HG02678 (cell line): Measurements from ENCODE around the gene SFSWAP.
"Not testable (repeated sequence)": the region's sequence is repeated elsewhere in the genome, so short reads cannot be mapped to it uniquely, and the experiment has no call there.

Experiments
- ATAC-seq: cut with Tn5 transposase; IDR thresholded peaks from one replicate; pipeline ENCODE4 v1.9.1; 2021; ENCODE audit warnings: mild to moderate bottlenecking, moderate library complexity; ENCODE audit not compliant: unreplicated experiment

SFSWAP gene

GRCh38 chr12:131755305-131756113 lies 44.6 kb downstream of the SFSWAP start:
- ATAC-seq, result no peak

- no peak for ATAC-seq
These were observed 45.6 kb downstream of the SFSWAP start for GRCh38 chr12:131756441-131756840.

- no peak for ATAC-seq
These were observed 46.2 kb downstream of the SFSWAP start for GRCh38 chr12:131757111-131757510.

GRCh38 chr12:131758016-131758739 lies 47.3 kb downstream of the SFSWAP start:
- ATAC-seq, result no peak

GRCh38 chr12:131759176-131759575 lies 48.3 kb downstream of the SFSWAP start:
- no peak for ATAC-seq

GRCh38 chr12:131761638-131762037 lies 50.7 kb downstream of the SFSWAP start:
- no peak for ATAC-seq

- ATAC-seq, result no peak
These were observed 53.8 kb downstream of the SFSWAP start for GRCh38 chr12:131764738-131765137.

- no peak for ATAC-seq
These were observed 55.1 kb downstream of the SFSWAP start for GRCh38 chr12:131765961-131766360.

- no peak for ATAC-seq
These were observed 55.7 kb downstream of the SFSWAP start for GRCh38 chr12:131766382-131767107.

- no peak for ATAC-seq
These were observed 59.2 kb downstream of the SFSWAP start for GRCh38 chr12:131770120-131770519.

GRCh38 chr12:131771965-131772364 lies 61.1 kb downstream of the SFSWAP start:
- no peak for ATAC-seq

- ATAC-seq, result peak; percentile 79
These were observed 62.8 kb downstream of the SFSWAP start for GRCh38 chr12:131773582-131774221.

- ATAC-seq, result no peak
These were observed 63.9 kb downstream of the SFSWAP start for GRCh38 chr12:131774576-131775391.

- no peak for ATAC-seq
These were observed 64.7 kb downstream of the SFSWAP start for GRCh38 chr12:131775392-131776236.

- no peak for ATAC-seq
These were observed 65.5 kb downstream of the SFSWAP start for GRCh38 chr12:131776237-131776889.

GRCh38 chr12:131777269-131777668 lies 66.4 kb downstream of the SFSWAP start:
- ATAC-seq, result not testable (repeated sequence)

GRCh38 chr12:131779027-131779426 lies 68.1 kb downstream of the SFSWAP start:
- no peak for ATAC-seq

GRCh38 chr12:131782061-131782460 lies 71.2 kb downstream of the SFSWAP start:
- no peak for ATAC-seq
